ENCODE results near the gene PEPD. TPM values are rescaled to one million over a fixed set of nuclear protein-coding genes. Genes with fewer than 3 reads are reported as not detected.
A peak's percentile ranks its signal among the peaks of the same experiment; 100 is the strongest.

The PEPD gene
- total RNA-seq, 1 experiment from 2014 or later = 116 TPM

- no TSS peak for BruUV-seq (replicated peaks)
- no peak for TF ChIP-seq CTCF (IDR thresholded peaks at IDR 0.05; ENCODE audit: insufficient read depth in 1 of 2, low read depth in 1 of 2, low read length in 1 of 2, severe bottlenecking in 1 of 2, unreplicated experiment in 1 of 2)
- CTCF ChIA-PET = no interaction called here
- Mint-ChIP-seq H3K4me1 (ENCODE audit: low read depth, unreplicated experiment) (peaks cover 41% of the 10 kb centered on the region), H3K9me3 (ENCODE audit: unreplicated experiment) (no peaks in the 10 kb centered on the region), H3K36me3 (ENCODE audit: insufficient read depth, unreplicated experiment) (peaks cover 38% of the 10 kb centered on the region), H3K27ac (ENCODE audit: unreplicated experiment) (peak overlapping the region; percentile 84), H3K4me3 (ENCODE audit: unreplicated experiment) (no peak overlapping the region), H3K27me3 (ENCODE audit: insufficient read depth, unreplicated experiment) (no peaks in the 10 kb centered on the region)
- peaks cover 3% of the 10 kb centered on the region; the same call in 1 of the 2 replicates for H3K36me3 ChIP-seq (ENCODE audit: control insufficient read depth, insufficient read depth, low read length)
- no peaks in the 10 kb centered on the region for H3K9me3 ChIP-seq
- intact Hi-C loops (cut with micrococcal nuclease; ENCODE audit: unreplicated experiment) = loop anchor here (2.0 to 5.0 kb wide), 2 partner anchors 109 to 260 kb away; no protein-coding TSS in a partner anchor
- no peaks in the 10 kb centered on the region for H3K27me3 ChIP-seq (replicated peaks; ENCODE audit: control insufficient read depth, insufficient read depth, low read length)
- POLR2A ChIA-PET = interaction anchor here (2.4 kb wide), 1 partner anchor 28 kb away, joined by 20 read pairs; the partner anchor contains the start of gene CEBPG
- no peak overlapping the region for H3K4me3 ChIP-seq (ENCODE audit: low read depth, low read length)
- H3K4me1 ChIP-seq = peaks cover 50% of the 10 kb centered on the region
- DNase-seq = peak in 1 of 2 experiments; percentile 37
Measured at GRCh38 chr19:33401683-33402420, 119.7 kb downstream of the PEPD start.

GRCh38 chr19:33400856-33401682 lies 120.5 kb downstream of the PEPD start:
- CTCF ChIA-PET = no interaction called here
- no peak overlapping the region for H3K4me3 ChIP-seq (ENCODE audit: low read depth, low read length)
- peak overlapping the region; percentile 84 for H3K27ac Mint-ChIP-seq (ENCODE audit: unreplicated experiment)
- no peaks in the 10 kb centered on the region for H3K9me3 ChIP-seq
- no peaks in the 10 kb centered on the region for H3K36me3 ChIP-seq (ENCODE audit: control insufficient read depth, insufficient read depth, low read length)
- no peak for TF ChIP-seq CTCF (IDR thresholded peaks at IDR 0.05; ENCODE audit: insufficient read depth in 1 of 2, low read depth in 1 of 2, low read length in 1 of 2, severe bottlenecking in 1 of 2, unreplicated experiment in 1 of 2)
- intact Hi-C loops (cut with micrococcal nuclease; ENCODE audit: unreplicated experiment) = loop anchor here (5.0 kb wide), 1 partner anchor 259 kb away; no protein-coding TSS in a partner anchor
- H3K4me1 ChIP-seq = peaks cover 43% of the 10 kb centered on the region
- no TSS peak for BruUV-seq (replicated peaks)
- no peaks in the 10 kb centered on the region for H3K27me3 Mint-ChIP-seq (ENCODE audit: insufficient read depth, unreplicated experiment)
- no peaks in the 10 kb centered on the region for H3K9me3 Mint-ChIP-seq (ENCODE audit: unreplicated experiment)
- no peak overlapping the region for H3K4me3 Mint-ChIP-seq (ENCODE audit: unreplicated experiment)
- peaks cover 41% of the 10 kb centered on the region for H3K4me1 Mint-ChIP-seq (ENCODE audit: low read depth, unreplicated experiment)
- H3K36me3 Mint-ChIP-seq (ENCODE audit: insufficient read depth, unreplicated experiment) = peaks cover 38% of the 10 kb centered on the region
- POLR2A ChIA-PET = no interaction called here
- H3K27me3 ChIP-seq (replicated peaks; ENCODE audit: control insufficient read depth, insufficient read depth, low read length) = no peaks in the 10 kb centered on the region
- peak in 1 of 2 experiments; percentile 35 for DNase-seq
